HCT116 (cell line): ENCODE data around the gene SNRNP200. TPM values are rescaled to one million over a fixed set of nuclear protein-coding genes. Genes with fewer than 3 reads are reported as not detected.

Experiments
- ATAC-seq: fragments of 200-7000 bp; cut with Tn5 transposase; 2 replicates; pipeline ENCODE4 v1.9.1; 2020; ENCODE audit warnings: mild to moderate bottlenecking, moderate library complexity
- BruUV-seq: library from RNA; stranded (reverse); fragments of 400-500 nt; replicated peaks from 2 replicates; lab custom pipeline; 2021; lab: Mats Ljungman, UMichigan
- CTCF ChIA-PET: fragments of 300-600 bp; sonication (Branson Sonifier 250); formaldehyde crosslinking; loops from one replicate; lab custom pipeline; 2021; ENCODE audit warnings: antibody characterized with exemption; lab: Charles Lee
- POLR2A ChIA-PET: fragments of 300-600, 350-600 bp; sonication (Branson Sonifier 250); formaldehyde crosslinking; loops from one replicate; lab custom pipeline; 2021; ENCODE audit warnings: antibody characterized with exemption; lab: Charles Lee
- RAD21 ChIA-PET, 2 experiments: fragments of 300-600 bp; sonication (Branson Sonifier 250); formaldehyde crosslinking; loops; one replicate each; lab custom pipeline; 2023; ENCODE audit warnings: low total read pairs in 2 of 2; ENCODE audit not compliant: uncharacterized antibody in 2 of 2, unreplicated experiment in 2 of 2, low non-redundant PET in 1 of 2; lab: Charles Lee
- DNase-seq: peaks from one replicate; pipeline ENCODE4 v3.0.0-alpha.2; 2010; ENCODE audit warnings: low read depth, low spot score
- H2AFZ ChIP-seq: fragments of 200-600 bp; shearing (Covaris generic), sonication (generic); 2 replicates; pipeline ENCODE4 v1.6.1; 2017; ENCODE audit warnings: low read depth, mixed run types, mixed read lengths, antibody characterized with exemption, low read length; ENCODE audit not compliant: poor library complexity, severe bottlenecking
- H3K27ac ChIP-seq: 2 replicates; pipeline ENCODE4 v1.5.1; 2012; ENCODE audit warnings: low read depth, low read length
- H3K27me3 ChIP-seq: fragments of 200-600 bp; sonication (generic); 2 replicates; pipeline ENCODE4 v1.6.1; 2016; ENCODE audit warnings: mixed run types, low read length, mixed read lengths; ENCODE audit not compliant: insufficient read depth
- H3K36me3 ChIP-seq, 2 experiments: fragments of 200-500 bp in 1 of 2; fragments of 200-600 bp in 1 of 2; sonication (Bioruptor generic) in 1 of 2; sonication (generic) in 1 of 2; 2 replicates each; pipeline versions ENCODE4 v1.5.1 to v1.6.1; 2014 to 2016; ENCODE audit warnings: low read length in 2 of 2, inconsistent platforms in 1 of 2, mixed read lengths in 1 of 2, mixed run types in 1 of 2; ENCODE audit not compliant: insufficient read depth in 2 of 2, control insufficient read depth in 1 of 2
- H3K4me1 ChIP-seq, 2 experiments: fragments of 200-600 bp in 1 of 2; sonication (generic) in 1 of 2; 2 replicates each; pipeline versions ENCODE4 v1.5.1 to v1.6.1; 2012 to 2017; ENCODE audit warnings: low read length in 2 of 2, inconsistent platforms in 1 of 2, mild to moderate bottlenecking in 1 of 2, mixed read lengths in 1 of 2, mixed run types in 1 of 2, moderate library complexity in 1 of 2; ENCODE audit not compliant: insufficient read depth in 2 of 2, control insufficient read depth in 1 of 2
- H3K4me2 ChIP-seq: fragments of 200-600 bp; sonication (generic); 2 replicates; pipeline ENCODE4 v1.6.1; 2017; ENCODE audit warnings: mixed run types, low read length, mixed read lengths
- H3K4me3 ChIP-seq, 2 experiments: fragments of 200-600 bp in 1 of 2; sonication (generic) in 1 of 2; replicated peaks in 1 of 2; 2 replicates each; pipeline ENCODE4 v1.5.1; 2011 to 2016; ENCODE audit warnings: low read length in 2 of 2, control low read depth in 1 of 2, low read depth in 1 of 2, mild to moderate bottlenecking in 1 of 2, mixed read lengths in 1 of 2, mixed run types in 1 of 2
- H3K79me2 ChIP-seq: fragments of 200-600 bp; sonication (generic); 2 replicates; pipeline ENCODE4 v1.6.1; 2017; ENCODE audit warnings: mild to moderate bottlenecking, mixed run types, low read length, moderate library complexity, mixed read lengths; ENCODE audit not compliant: insufficient read depth
- H3K9ac ChIP-seq: fragments of 200-600 bp; sonication (generic); 2 replicates; pipeline ENCODE4 v1.6.1; 2016; ENCODE audit warnings: low read length, mixed read lengths
- H3K9me2 ChIP-seq: fragments of 200-600 bp; sonication (generic), shearing (Covaris generic); 2 replicates; pipeline ENCODE4 v1.6.1; 2017; ENCODE audit warnings: mixed run types, mild to moderate bottlenecking, moderate library complexity; ENCODE audit not compliant: insufficient read depth
- H3K9me3 ChIP-seq, 2 experiments: fragments of 200-500 bp in 1 of 2; fragments of 200-600 bp in 1 of 2; sonication (Bioruptor generic) in 1 of 2; sonication (generic) in 1 of 2; 2 replicates each; pipeline ENCODE4 v1.6.1; 2014 to 2017; ENCODE audit warnings: low read length in 2 of 2, mixed read lengths in 2 of 2, inconsistent platforms in 1 of 2, low read depth in 1 of 2, mild to moderate bottlenecking in 1 of 2, mixed run types in 1 of 2, moderate library complexity in 1 of 2; ENCODE audit not compliant: control insufficient read depth in 1 of 2, insufficient read depth in 1 of 2
- H4K20me1 ChIP-seq: fragments of 200-600 bp; sonication (generic), shearing (Covaris generic); 2 replicates; pipeline ENCODE4 v1.6.1; 2017; ENCODE audit warnings: mixed run types, mild to moderate bottlenecking, moderate library complexity; ENCODE audit not compliant: insufficient read depth
- CBX3 ChIP-seq: IDR thresholded peaks from 2 replicates; pipeline ENCODE4 v1.6.1; 2012; ENCODE audit warnings: low read depth
- CEBPB ChIP-seq: IDR thresholded peaks from 2 replicates; pipeline ENCODE4 v1.6.1; 2012; ENCODE audit warnings: low read depth
- CTCF ChIP-seq, 3 experiments: fragments of 200-600 bp in 1 of 3; sonication (generic) in 1 of 3; IDR thresholded peaks in 2 of 3; conservative IDR thresholded peaks in 1 of 3; 2 replicates each; pipeline ENCODE4 v1.5.1; 2012 to 2017; ENCODE audit warnings: low read depth in 2 of 3, low read length in 2 of 3, antibody characterized with exemption in 1 of 3, borderline replicate concordance in 1 of 3, control low read depth in 1 of 3, mild to moderate bottlenecking in 1 of 3, mixed read lengths in 1 of 3, mixed run types in 1 of 3, moderate library complexity in 1 of 3; ENCODE audit not compliant: insufficient read depth in 1 of 3
- ELF1 ChIP-seq: IDR thresholded peaks from 2 replicates; pipeline ENCODE4 v1.6.1; 2012; ENCODE audit warnings: low read depth, borderline replicate concordance
- MAX ChIP-seq: IDR thresholded peaks from 2 replicates; pipeline ENCODE4 v1.6.1; 2012
- SIN3A ChIP-seq: IDR thresholded peaks from 2 replicates; pipeline ENCODE4 v1.6.1; 2012; ENCODE audit warnings: low read depth
- SP1 ChIP-seq: IDR thresholded peaks from 2 replicates; pipeline ENCODE4 v1.6.1; 2012; ENCODE audit warnings: low read depth
- YY1 ChIP-seq: IDR thresholded peaks from 2 replicates; pipeline ENCODE4 v1.6.1; 2011; ENCODE audit warnings: low read length, low read depth, moderate library complexity, mild to moderate bottlenecking; ENCODE audit not compliant: insufficient replicate concordance; ENCODE audit errors: extremely low read depth
- ZFX ChIP-seq: fragments of 450-650 bp; IDR thresholded peaks from 2 replicates; pipeline ENCODE4 v1.6.1; 2017
- intact Hi-C: fragments of 100-400 bp; cut with micrococcal nuclease; formaldehyde crosslinking; loops from 2 replicates; pipeline ENCODE4 v1.10.0; 2022
- total RNA-seq: library from RNA; stranded (reverse); gene quantifications from one replicate; pipeline ENCODE4 v1.2.1, GENCODE V29; 2021; ENCODE audit not compliant: unreplicated experiment

Gene SNRNP200
- total RNA-seq, 1 experiment from 2014 or later, result 202 TPM

GRCh38 chr2:96320728-96321622, 15.6 kb upstream of the SNRNP200 start:
- Histone ChIP-seq H3K4me2 (peak overlapping the region; percentile 89), H2AFZ (peak overlapping the region; percentile 25), H3K27me3 (no peaks in the 10 kb centered on the region), H4K20me1 (no peaks in the 10 kb centered on the region), H3K27ac (no peak overlapping the region; the same call in 1 of the 2 replicates), H3K9ac (peak overlapping the region; percentile 50), H3K9me2 (no peaks in the 10 kb centered on the region), H3K4me1 (peaks cover 13 to 43% of the 10 kb centered on the region in 2 experiments), H3K36me3 (no peaks in the 10 kb centered on the region), H3K79me2 (peaks cover 6% of the 10 kb centered on the region; the same call in 1 of the 2 replicates), H3K9me3 (no peaks in the 10 kb centered on the region; a peak in 1 of 4 replicates), H3K4me3 (peak overlapping the region; percentile 57 to 61)
- RAD21 ChIA-PET, result interaction anchor here (0.6 to 0.9 kb wide), 3 partner anchors 12 to 233 kb away, joined by 3 to 4 read pairs (median 4); no protein-coding TSS in a partner anchor
- TF ChIP-seq MAX (peak; percentile 92), SP1 (no peak), CBX3 (peak; percentile 55; the same call in 1 of the 2 replicates)
- DNase-seq (no peak), ATAC-seq (peak; percentile 37)
- intact Hi-C loops, result no loop called here
- TSS peak; percentile 43 for BruUV-seq
- POLR2A ChIA-PET, result interaction anchor here (0.8 to 2.1 kb wide), 3 partner anchors 10 to 15 kb away, joined by 3 to 13 read pairs (median 6); partner anchors contain the start of gene NCAPH
- CTCF ChIA-PET, result interaction anchor here (1.1 to 2.2 kb wide), 3 partner anchors 15 to 229 kb away, joined by 3 to 6 read pairs (median 4); no protein-coding TSS in a partner anchor

- Histone ChIP-seq H3K9ac (no peak overlapping the region), H3K4me2 (peak overlapping the region; percentile 89), H3K4me3 (no peak overlapping the region), H3K36me3 (no peaks in the 10 kb centered on the region), H3K27ac (no peak overlapping the region), H4K20me1 (no peaks in the 10 kb centered on the region), H3K9me3 (no peaks in the 10 kb centered on the region; a peak in 1 of 4 replicates), H2AFZ (peak overlapping the region; percentile 25), H3K27me3 (no peaks in the 10 kb centered on the region), H3K79me2 (0 out of 2 replicates have a peak, but pooled peaks cover under 1% of the 10 kb centered on the region), H3K9me2 (no peaks in the 10 kb centered on the region), H3K4me1 (peaks cover 13 to 46% of the 10 kb centered on the region in 2 experiments)
- DNase-seq, result no peak
- ChIA-PET RAD21 (no interaction called here), CTCF (interaction anchor here (1.1 to 2.2 kb wide), 3 partner anchors 14 to 230 kb away, joined by 3 to 6 read pairs (median 4); no protein-coding TSS in a partner anchor), POLR2A (interaction anchor here (1.9 to 2.1 kb wide), 2 partner anchors 12 to 16 kb away, joined by 6 to 13 read pairs; partner anchors contain the start of gene NCAPH)
- no peak for TF ChIP-seq ELF1
- no peak for TF ChIP-seq SIN3A
- TF ChIP-seq CEBPB, result no peak
- TF ChIP-seq MAX, result no peak
- no peak for TF ChIP-seq CTCF (IDR thresholded peaks at IDR 0.05 in 2 of 3, conservative IDR thresholded peaks at IDR 0.05 in 1 of 3; ENCODE audit: borderline replicate concordance in 1 of 3, insufficient read depth in 1 of 3, low read depth in 2 of 3, low read length in 2 of 3)
- TF ChIP-seq ZFX, result no peak
- no peak for TF ChIP-seq YY1
- TF ChIP-seq SP1, result no peak
- intact Hi-C loops, result no loop called here
- no TSS peak for BruUV-seq
- ATAC-seq, result no peak
These were observed 15.0 kb upstream of the SNRNP200 start for GRCh38 chr2:96320326-96320725.
